ENCODE results near the gene SRGAP3. TPM values are rescaled to one million over a fixed set of nuclear protein-coding genes. Genes with fewer than 3 reads are reported as not detected.

The SRGAP3 gene
- total and polyA plus RNA-seq, 10 of the 15 experiments (the other 5 are each of a cell fraction or from before 2014, with no cell fraction given), result 0.32 to 1.7 (median 0.99) TPM

DNA sequence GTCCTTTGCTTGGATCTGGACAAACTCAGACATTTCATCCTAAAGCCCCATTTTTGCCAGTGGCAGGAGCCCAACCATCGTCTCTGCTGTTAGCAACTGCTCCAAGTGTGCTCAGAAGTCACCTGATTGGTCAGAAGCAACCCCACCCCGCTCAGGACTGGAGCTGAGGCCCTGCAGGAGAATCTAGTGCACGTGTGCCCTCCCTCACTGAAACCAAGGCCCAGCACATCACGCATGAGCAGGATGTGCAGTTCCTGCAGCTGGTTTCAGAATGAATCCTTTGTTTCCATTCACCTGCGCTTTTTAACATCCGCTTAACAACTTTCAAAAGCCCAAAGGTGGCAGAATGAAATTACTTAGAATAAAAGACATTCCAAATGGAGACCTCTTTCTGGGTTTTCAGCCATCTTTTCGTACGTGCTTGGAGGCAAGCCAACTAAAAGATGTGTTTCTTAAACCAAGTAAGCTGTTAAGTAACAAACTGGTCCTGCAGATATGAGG, 81.2 kb downstream of the SRGAP3 start (continued):
- no peak for TF ChIP-seq SP1 (IDR thresholded peaks at IDR 0.05; ENCODE audit: low read depth, low read length)
- no peak for TF ChIP-seq CEBPB (IDR thresholded peaks at IDR 0.05; ENCODE audit: borderline replicate concordance in 1 of 2, low read depth in 2 of 2, low read length in 2 of 2)
- TF ChIP-seq, protein P1, sequence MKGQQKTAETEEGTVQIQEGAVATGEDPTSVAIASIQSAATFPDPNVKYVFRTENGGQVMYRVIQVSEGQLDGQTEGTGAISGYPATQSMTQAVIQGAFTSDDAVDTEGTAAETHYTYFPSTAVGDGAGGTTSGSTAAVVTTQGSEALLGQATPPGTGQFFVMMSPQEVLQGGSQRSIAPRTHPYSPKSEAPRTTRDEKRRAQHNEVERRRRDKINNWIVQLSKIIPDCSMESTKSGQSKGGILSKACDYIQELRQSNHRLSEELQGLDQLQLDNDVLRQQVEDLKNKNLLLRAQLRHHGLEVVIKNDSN (IDR thresholded peaks at IDR 0.05; ENCODE audit: borderline replicate concordance, extremely low read length, insufficient read depth, low read depth, low read length), result peak; percentile 58
- no peak for TF ChIP-seq ATF3 (IDR thresholded peaks at IDR 0.05; ENCODE audit: borderline replicate concordance, extremely low read depth, low read depth, low read length)
- no peak for TF ChIP-seq CBX3 (IDR thresholded peaks at IDR 0.05; ENCODE audit: borderline replicate concordance, low read depth)
- peak; percentile 81; the same call in 1 of the 2 replicates for TF ChIP-seq DPF2 (IDR thresholded peaks at IDR 0.05)
- no peak for TF ChIP-seq REST (IDR thresholded peaks at IDR 0.05; ENCODE audit: low read depth, low read length)
- TF ChIP-seq, protein P2, sequence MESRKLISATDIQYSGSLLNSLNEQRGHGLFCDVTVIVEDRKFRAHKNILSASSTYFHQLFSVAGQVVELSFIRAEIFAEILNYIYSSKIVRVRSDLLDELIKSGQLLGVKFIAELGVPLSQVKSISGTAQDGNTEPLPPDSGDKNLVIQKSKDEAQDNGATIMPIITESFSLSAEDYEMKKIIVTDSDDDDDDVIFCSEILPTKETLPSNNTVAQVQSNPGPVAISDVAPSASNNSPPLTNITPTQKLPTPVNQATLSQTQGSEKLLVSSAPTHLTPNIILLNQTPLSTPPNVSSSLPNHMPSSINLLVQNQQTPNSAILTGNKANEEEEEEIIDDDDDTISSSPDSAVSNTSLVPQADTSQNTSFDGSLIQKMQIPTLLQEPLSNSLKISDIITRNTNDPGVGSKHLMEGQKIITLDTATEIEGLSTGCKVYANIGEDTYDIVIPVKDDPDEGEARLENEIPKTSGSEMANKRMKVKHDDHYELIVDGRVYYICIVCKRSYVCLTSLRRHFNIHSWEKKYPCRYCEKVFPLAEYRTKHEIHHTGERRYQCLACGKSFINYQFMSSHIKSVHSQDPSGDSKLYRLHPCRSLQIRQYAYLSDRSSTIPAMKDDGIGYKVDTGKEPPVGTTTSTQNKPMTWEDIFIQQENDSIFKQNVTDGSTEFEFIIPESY (IDR thresholded peaks at IDR 0.05), result no peak
- TF ChIP-seq CREM (IDR thresholded peaks at IDR 0.05; ENCODE audit: low read depth), result peak; percentile 72; the same call in 1 of the 2 replicates
- no peak for TF ChIP-seq SMARCA5 (IDR thresholded peaks at IDR 0.05)
- TF ChIP-seq EZH2 (IDR thresholded peaks at IDR 0.05; ENCODE audit: borderline replicate concordance, control insufficient read depth, low read depth, low read length), result no peak
- no peak for TF ChIP-seq ZNF384 (IDR thresholded peaks at IDR 0.05; ENCODE audit: borderline replicate concordance, low read depth, low read length)
- TF ChIP-seq, protein P3, sequence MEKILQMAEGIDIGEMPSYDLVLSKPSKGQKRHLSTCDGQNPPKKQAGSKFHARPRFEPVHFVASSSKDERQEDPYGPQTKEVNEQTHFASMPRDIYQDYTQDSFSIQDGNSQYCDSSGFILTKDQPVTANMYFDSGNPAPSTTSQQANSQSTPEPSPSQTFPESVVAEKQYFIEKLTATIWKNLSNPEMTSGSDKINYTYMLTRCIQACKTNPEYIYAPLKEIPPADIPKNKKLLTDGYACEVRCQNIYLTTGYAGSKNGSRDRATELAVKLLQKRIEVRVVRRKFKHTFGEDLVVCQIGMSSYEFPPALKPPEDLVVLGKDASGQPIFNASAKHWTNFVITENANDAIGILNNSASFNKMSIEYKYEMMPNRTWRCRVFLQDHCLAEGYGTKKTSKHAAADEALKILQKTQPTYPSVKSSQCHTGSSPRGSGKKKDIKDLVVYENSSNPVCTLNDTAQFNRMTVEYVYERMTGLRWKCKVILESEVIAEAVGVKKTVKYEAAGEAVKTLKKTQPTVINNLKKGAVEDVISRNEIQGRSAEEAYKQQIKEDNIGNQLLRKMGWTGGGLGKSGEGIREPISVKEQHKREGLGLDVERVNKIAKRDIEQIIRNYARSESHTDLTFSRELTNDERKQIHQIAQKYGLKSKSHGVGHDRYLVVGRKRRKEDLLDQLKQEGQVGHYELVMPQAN (conservative IDR thresholded peaks at IDR 0.05), result no peak
- TF ChIP-seq HSF1 (IDR thresholded peaks at IDR 0.05; ENCODE audit: low read depth, low read length), result no peak
- TF ChIP-seq FOS (IDR thresholded peaks at IDR 0.05; ENCODE audit: borderline replicate concordance, extremely low read depth, insufficient read length), result no peak
- no peak for TF ChIP-seq YBX1 (IDR thresholded peaks at IDR 0.05)
- TF ChIP-seq ETV6 (conservative IDR thresholded peaks at IDR 0.05 in 1 of 2, IDR thresholded peaks at IDR 0.05 in 1 of 2; ENCODE audit: borderline replicate concordance in 1 of 2, low read depth in 1 of 2), result peak in 1 of 2 experiments; percentile 99; a peak in 2 of 4 replicates
- TF ChIP-seq ZNF217 (IDR thresholded peaks at IDR 0.05), result peak; percentile 37; the same call in 1 of the 2 replicates
